Suprapubic skin (tissue), 4 donors: ENCODE data around the gene CBR1. TPM values are rescaled to one million over a fixed set of nuclear protein-coding genes. Genes with fewer than 3 reads are reported as not detected.

Experiments
- DNase-seq, 2 donors: peaks; one replicate each; pipeline ENCODE4 v3.0.0-alpha.2; 2019; ENCODE audit warnings: low spot score in 2 of 2
- H3K27ac ChIP-seq: fragments of 200-600 bp; sonication (generic); one replicate; pipeline ENCODE4 v1.5.1; 2019
- H3K27me3 ChIP-seq: fragments of 200-600 bp; sonication (generic); one replicate; pipeline ENCODE4 v1.5.1; 2019
- H3K36me3 ChIP-seq: fragments of 200-600 bp; sonication (generic); one replicate; pipeline ENCODE4 v1.5.1; 2019
- H3K4me1 ChIP-seq: fragments of 200-600 bp; sonication (generic); one replicate; pipeline ENCODE4 v1.5.1; 2019
- H3K4me3 ChIP-seq: fragments of 200-600 bp; sonication (generic); one replicate; pipeline ENCODE4 v1.5.1; 2019; ENCODE audit warnings: mild to moderate bottlenecking
- H3K9me3 ChIP-seq: fragments of 200-600 bp; sonication (generic); one replicate; pipeline ENCODE4 v1.5.1; 2019
- CTCF ChIP-seq, 2 donors: fragments of 200-600 bp in 1 of 2; fragments of 450-650 bp in 1 of 2; sonication (generic) in 1 of 2; IDR thresholded peaks; one replicate each; pipeline ENCODE4 v1.5.1; 2016 to 2019; ENCODE audit warnings: antibody characterized with exemption in 2 of 2, mild to moderate bottlenecking in 1 of 2, moderate library complexity in 1 of 2
- EP300 ChIP-seq: sonication (generic); formaldehyde crosslinking; IDR thresholded peaks from one replicate; pipeline ENCODE4 v1.6.1; 2017; ENCODE audit warnings: antibody characterized with exemption
- POLR2A ChIP-seq, 2 donors: fragments of 450-650 bp; IDR thresholded peaks; one replicate each; pipeline ENCODE4 v1.6.1; 2017; ENCODE audit warnings: antibody characterized with exemption in 2 of 2, mild to moderate bottlenecking in 2 of 2, moderate library complexity in 2 of 2
- POLR2AphosphoS5 ChIP-seq, 3 donors: sonication (generic); formaldehyde crosslinking; IDR thresholded peaks; one replicate each; pipeline ENCODE4 v1.6.1; 2017; ENCODE audit warnings: antibody characterized with exemption in 3 of 3
- WGBS: methylation state at CpG from one replicate; pipeline ENCODE4 v1.1.5; 2018; 5-methylcytosine and 5-hydroxymethylcytosine counted together
- total RNA-seq, 4 donors: library from RNA; depleted of rRNA; stranded (reverse); fragments of >200 nt; gene quantifications; one replicate each; pipeline ENCODE4 v1.1.0, GENCODE V29; 2016

The CBR1 gene
- total RNA-seq, 4 donors from 2014 or later, result 205 to 450 (median 302) TPM

- no peaks in the 10 kb centered on the region for H3K9me3 ChIP-seq
- no peak for DNase-seq
- H3K27ac ChIP-seq, result no peak overlapping the region
- no peak overlapping the region for H3K4me3 ChIP-seq
- no peaks in the 10 kb centered on the region for H3K4me1 ChIP-seq
- H3K36me3 ChIP-seq, result peaks cover 86% of the 10 kb centered on the region
- WGBS, result 84% methylated on average over 2 of the region's 2 CpGs
- H3K27me3 ChIP-seq, result no peaks in the 10 kb centered on the region
- TF ChIP-seq POLR2A (IDR thresholded peaks at IDR 0.05) (no peak), CTCF (IDR thresholded peaks at IDR 0.05) (no peak)
Measured at GRCh38 chr21:36040389-36040788, 29.4 kb upstream of the CBR1 start.

- TF ChIP-seq POLR2AphosphoS5 (IDR thresholded peaks at IDR 0.05) (no peak), CTCF (IDR thresholded peaks at IDR 0.05) (no peak), EP300 (no peak), POLR2A (IDR thresholded peaks at IDR 0.05) (no peak)
- WGBS, result 96% methylated on average over 1 of the region's 1 CpG
- peaks cover 84% of the 10 kb centered on the region for H3K36me3 ChIP-seq
Measured at GRCh38 chr21:36041910-36042309, 27.9 kb upstream of the CBR1 start.

GRCh38 chr21:36044056-36044455 is 25.8 kb upstream of the CBR1 start:
- Histone ChIP-seq H3K9me3 (no peaks in the 10 kb centered on the region), H3K36me3 (peaks cover 81% of the 10 kb centered on the region), H3K27ac (no peak overlapping the region), H3K4me3 (no peak overlapping the region), H3K27me3 (no peaks in the 10 kb centered on the region), H3K4me1 (no peaks in the 10 kb centered on the region)
- TF ChIP-seq POLR2AphosphoS5 (IDR thresholded peaks at IDR 0.05) (no peak), POLR2A (IDR thresholded peaks at IDR 0.05) (no peak), CTCF (IDR thresholded peaks at IDR 0.05) (no peak), EP300 (no peak)
- no peak for DNase-seq
- 79% methylated on average over 10 of the region's 10 CpGs for WGBS

More at GRCh38 chr21:36041910-36042309, 27.9 kb upstream of the CBR1 start:
- Histone ChIP-seq H3K4me1 (no peaks in the 10 kb centered on the region), H3K27me3 (no peaks in the 10 kb centered on the region), H3K4me3 (no peak overlapping the region), H3K9me3 (no peaks in the 10 kb centered on the region), H3K27ac (no peak overlapping the region)
- no peak for DNase-seq

GRCh38 chr21:36045993-36046392 is 23.8 kb upstream of the CBR1 start:
- no peaks in the 10 kb centered on the region for H3K27me3 ChIP-seq
- peaks cover 88% of the 10 kb centered on the region for H3K36me3 ChIP-seq
- H3K4me1 ChIP-seq, result no peaks in the 10 kb centered on the region
- no peak overlapping the region for H3K27ac ChIP-seq
- whole genome bisulfite sequencing, result 86% methylated on average over 1 of the region's 1 CpG
- TF ChIP-seq CTCF (IDR thresholded peaks at IDR 0.05), result no peak
- no peak for TF ChIP-seq EP300
- TF ChIP-seq POLR2A (IDR thresholded peaks at IDR 0.05), result no peak
- TF ChIP-seq POLR2AphosphoS5 (IDR thresholded peaks at IDR 0.05), result no peak
- no peaks in the 10 kb centered on the region for H3K9me3 ChIP-seq
- H3K4me3 ChIP-seq, result no peak overlapping the region
- no peak for DNase-seq

GRCh38 chr21:36047139-36047538 is 22.7 kb upstream of the CBR1 start:
- no peak overlapping the region for H3K4me3 ChIP-seq
- 82% methylated on average over 7 of the region's 7 CpGs for WGBS
- no peak overlapping the region for H3K27ac ChIP-seq
- peaks cover 85% of the 10 kb centered on the region for H3K36me3 ChIP-seq
- TF ChIP-seq POLR2AphosphoS5 (IDR thresholded peaks at IDR 0.05) (no peak), CTCF (IDR thresholded peaks at IDR 0.05) (no peak)
- H3K9me3 ChIP-seq, result no peaks in the 10 kb centered on the region
- no peaks in the 10 kb centered on the region for H3K27me3 ChIP-seq
- no peaks in the 10 kb centered on the region for H3K4me1 ChIP-seq
- no peak for DNase-seq
